Pancreas (tissue), 10 donors: Measurements from ENCODE around the gene ACTN2. TPM values are rescaled to one million over a fixed set of nuclear protein-coding genes. Genes with fewer than 3 reads are reported as not detected.

ENCODE experiments used
- ATAC-seq, 4 donors: fragments of 200-7000 bp; cut with Tn5 transposase; one replicate each; pipeline versions ENCODE4 v1.8.0 to v1.9.1; 2020; ENCODE audit warnings: mild to moderate bottlenecking in 4 of 4, moderate library complexity in 4 of 4
- DNase-seq, 6 donors: peaks; one replicate each; pipeline ENCODE4 v3.0.0-alpha.2; 2020
- FAIRE-seq: peaks from 2 replicates; lab custom pipeline; 2012; peaks lifted over from hg19 to GRCh38; lab: Jason Lieb, UNC
- H3K27ac ChIP-seq, 4 donors: fragments of 200-600 bp; sonication (generic); 1 replicate in 3 of 4; 2 replicates in 1 of 4; pipeline versions ENCODE4 v1.5.0 to v1.8.0; 2020
- H3K27me3 ChIP-seq, 4 donors: fragments of 200-600 bp; one replicate each; pipeline ENCODE4 v1.8.0; 2021
- H3K36me3 ChIP-seq, 3 donors: fragments of 200-600 bp; sonication (generic) in 1 of 3; one replicate each; pipeline versions ENCODE4 v1.5.0 to v1.8.0; 2020 to 2021
- H3K4me1 ChIP-seq, 3 donors: fragments of 200-600 bp; one replicate each; pipeline ENCODE4 v1.8.0; 2021
- H3K4me3 ChIP-seq, 4 donors: fragments of 200-600 bp; sonication (generic) in 2 of 4; one replicate each; pipeline versions ENCODE4 v1.5.0 to v1.8.0; 2020 to 2021
- H3K9me3 ChIP-seq, 4 donors: fragments of 200-600 bp; one replicate each; pipeline ENCODE4 v1.8.0; 2021
- CTCF ChIP-seq, 4 donors: fragments of 200-600 bp; sonication (generic) in 3 of 4; IDR thresholded peaks; one replicate each; pipeline versions ENCODE4 v1.5.0 to v1.8.0; 2021; ENCODE audit warnings: antibody characterized with exemption in 4 of 4
- WGBS, 2 donors: extraction: QIAGEN DNeasy Blood & Tissue Kit; methylation state at CpG; one replicate each; pipeline ENCODE4 v1.1.7; 2013; 5-methylcytosine and 5-hydroxymethylcytosine counted together
- intact Hi-C, 3 donors: fragments of 100-400 bp; cut with DNase I; formaldehyde crosslinking; loops; one replicate each; pipeline versions ENCODE4 v1.11.1 to v1.14.2; 2022
- polyA plus RNA-seq, 2 donors: library from polyadenylated mRNA; stranded (reverse); fragments of 200-250 nt; gene quantifications; one replicate each; pipeline ENCODE4 v1.2.3, GENCODE V29; 2013
- total RNA-seq, 6 donors: library from RNA; stranded (reverse); fragmentation: NEBNext Ultra II Directional in 4 of 6; extraction: Animal tissue kit (Norgen Biotek cat#: 25700) in 4 of 6; gene quantifications; one replicate each; pipeline versions ENCODE4 v1.2.1 to v1.2.4, GENCODE V29; 2021 to 2023
- donor health status: healthy with polysubstance abuse.
- donor health status: DM: no; HTN: no; CAD: no; lungs with moderate emphysema.
- donor health status: DM: no; HTN: no; CAD: no.
- donor health status: control.
- donor health status: control.
- donor health status: Bipolar disorder and iron deficiency.
- donor health status: DM: yes; HTN: yes; CAD: no.
- donor health status: DM: no; HTN: no; CAD: no.
- donor health status: DM: no; HTN: no; CAD: no.
- donor health status: DM: yes; HTN: yes; CAD: no.

ACTN2 gene
- total and polyA plus RNA-seq, 8 donors, result 0.95 to 4.6 (median 1.5) TPM

- FAIRE-seq (no peak), ATAC-seq (no peak), DNase-seq (no peak)
- Histone ChIP-seq H3K4me1 (peaks cover 0 to 8% (median 5%) of the 10 kb centered on the region in 3 donors), H3K36me3 (no peaks in the 10 kb centered on the region), H3K9me3 (no peaks in the 10 kb centered on the region), H3K27ac (no peak overlapping the region), H3K4me3 (no peak overlapping the region), H3K27me3 (no peaks in the 10 kb centered on the region)
- TF ChIP-seq CTCF (IDR thresholded peaks at IDR 0.05), result no peak
- 68 to 80% methylated on average over 11 of the region's 11 CpGs for WGBS, 2 donors
- intact Hi-C loops, result no loop called here
Observed at GRCh38 chr1:236689713-236690569, 3.6 kb downstream of the ACTN2 start.

GRCh38 chr1:236691348-236691747 is 5.0 kb downstream of the ACTN2 start:
- TF ChIP-seq CTCF (IDR thresholded peaks at IDR 0.05), result no peak
- WGBS, 2 donors, result 93 to 94% methylated on average over 5 of the region's 5 CpGs
- Histone ChIP-seq H3K36me3 (no peaks in the 10 kb centered on the region), H3K9me3 (no peaks in the 10 kb centered on the region), H3K4me1 (peaks cover 0 to 8% (median 5%) of the 10 kb centered on the region in 3 donors), H3K27ac (no peak overlapping the region), H3K27me3 (no peaks in the 10 kb centered on the region), H3K4me3 (no peak overlapping the region)
- DNase-seq, result no peak
- ATAC-seq, result no peak
- FAIRE-seq, result no peak
- intact Hi-C loops, result no loop called here

- TF ChIP-seq CTCF (IDR thresholded peaks at IDR 0.05), result no peak
- Histone ChIP-seq H3K9me3 (no peaks in the 10 kb centered on the region), H3K4me3 (no peak overlapping the region), H3K4me1 (peaks cover 0 to 5% (median 5%) of the 10 kb centered on the region in 3 donors), H3K27ac (no peak overlapping the region), H3K27me3 (no peaks in the 10 kb centered on the region), H3K36me3 (no peaks in the 10 kb centered on the region)
- intact Hi-C loops, result no loop called here
- WGBS, 2 donors, result 53 to 58% methylated on average over 3 of the region's 3 CpGs
- ATAC-seq, result no peak
- no peak for DNase-seq
- no peak for FAIRE-seq
Observed at GRCh38 chr1:236692128-236692527, 5.8 kb downstream of the ACTN2 start.

GRCh38 chr1:236692742-236693141 is 6.4 kb downstream of the ACTN2 start:
- ATAC-seq (no peak), DNase-seq (no peak), FAIRE-seq (no peak)
- WGBS, 2 donors, result 88% methylated on average over 10 of the region's 10 CpGs
- Histone ChIP-seq H3K4me1 (peaks cover 0 to 3% (median 0%) of the 10 kb centered on the region in 3 donors), H3K27me3 (no peaks in the 10 kb centered on the region), H3K27ac (no peak overlapping the region), H3K9me3 (no peaks in the 10 kb centered on the region), H3K36me3 (no peaks in the 10 kb centered on the region), H3K4me3 (no peak overlapping the region)
- intact Hi-C loops, result no loop called here
- TF ChIP-seq CTCF (IDR thresholded peaks at IDR 0.05), result no peak

- no peak for TF ChIP-seq CTCF (IDR thresholded peaks at IDR 0.05)
- DNase-seq (no peak), FAIRE-seq (no peak), ATAC-seq (no peak)
- intact Hi-C loops, result no loop called here
- Histone ChIP-seq H3K27ac (no peak overlapping the region), H3K9me3 (no peaks in the 10 kb centered on the region), H3K36me3 (no peaks in the 10 kb centered on the region), H3K27me3 (no peaks in the 10 kb centered on the region), H3K4me3 (no peak overlapping the region), H3K4me1 (no peaks in the 10 kb centered on the region)
- WGBS, 2 donors, result 83 to 87% methylated on average over 6 of the region's 6 CpGs
Observed at GRCh38 chr1:236699366-236699765, 13.1 kb downstream of the ACTN2 start.
